ENCODE data around the gene AP2A2. TPM values are rescaled to one million over a fixed set of nuclear protein-coding genes. Genes with fewer than 3 reads are reported as not detected.
A peak's percentile ranks its signal among the peaks of the same experiment; 100 is the strongest.

AP2A2 gene
- total and polyA plus RNA-seq, 2 of the 4 experiments (the other 2 are of a cell fraction) = 19.9 to 49.0 TPM

GRCh38 chr11:926341-926916 is 759 bp downstream of the AP2A2 start:
- Histone ChIP-seq H3K4me1 (ENCODE audit: control insufficient read depth, insufficient read depth, low read length) (peaks cover 4% of the 10 kb centered on the region), H3K36me3 (ENCODE audit: control insufficient read depth, insufficient read depth, low read length) (peaks cover 12% of the 10 kb centered on the region), H2AK9ac (replicated peaks; ENCODE audit: low read depth, low read length, poor library complexity) (peak overlapping the region; percentile 87), H3K18ac (ENCODE audit: low read depth, low read length) (no peak overlapping the region), H3K4me3 (ENCODE audit: insufficient read depth, low read depth, low read length) (peak overlapping the region; percentile 87), H2BK120ac (ENCODE audit: low read depth, low read length) (no peak overlapping the region), H2BK20ac (ENCODE audit: low read depth, low read length) (no peak overlapping the region), H3K9me3 (ENCODE audit: control insufficient read depth, insufficient read depth, low read length) (no peaks in the 10 kb centered on the region), H3K79me1 (ENCODE audit: low read depth in 1 of 2, low read length in 2 of 2) (peaks cover 10 to 48% of the 10 kb centered on the region in 2 experiments; a peak in 3 of 4 replicates), H3K14ac (replicated peaks; ENCODE audit: low read depth, low read length) (peak overlapping the region; percentile 89), H2BK5ac (ENCODE audit: low read depth, low read length, poor library complexity, severe bottlenecking) (peak overlapping the region; percentile 27), H2AK5ac (ENCODE audit: low read depth, low read length) (peak overlapping the region; percentile 75), H4K5ac (ENCODE audit: low read depth, low read length) (no peak overlapping the region), H4K91ac (ENCODE audit: insufficient read depth, low read depth, low read length) (no peak overlapping the region; the same call in 1 of the 2 replicates), H3K27me3 (ENCODE audit: control insufficient read depth, insufficient read depth, low read length) (no peaks in the 10 kb centered on the region), H2BK15ac (ENCODE audit: low read depth, low read length) (no peak overlapping the region), H3K9me1 (ENCODE audit: insufficient read depth, low read length) (peaks cover 16% of the 10 kb centered on the region), H3K4me2 (ENCODE audit: low read depth, low read length) (peak overlapping the region; percentile 76), H3K23ac (ENCODE audit: low read depth, low read length) (peak overlapping the region; percentile 53; the same call in 1 of the 2 replicates), H3K56ac (ENCODE audit: extremely low read depth, insufficient read depth, low read length) (no peak overlapping the region), H4K20me1 (ENCODE audit: insufficient read depth, low read length) (peaks cover 47% of the 10 kb centered on the region), H3K4ac (ENCODE audit: low read depth, low read length) (peak overlapping the region; percentile 67), H3K27ac (ENCODE audit: insufficient read depth, low read length) (peak overlapping the region; percentile 65), H4K8ac (ENCODE audit: low read depth in 2 of 2, low read length in 2 of 2) (peak overlapping the region in 1 of 2 experiments; percentile 36; a peak in 1 of 4 replicates), H3K9ac (ENCODE audit: low read depth, low read length) (peak overlapping the region; percentile 77), H2AFZ (replicated peaks; ENCODE audit: low read length, poor library complexity) (peak overlapping the region; percentile 33)
- ChIA-PET CTCF (no interaction called here), POLR2A (ENCODE audit: unreplicated experiment) (no interaction called here)
- intact Hi-C loops (cut with micrococcal nuclease) = no loop called here
- ATAC-seq (ENCODE audit: low read depth) = peak; percentile 64
- in situ Hi-C loops (cut with MboI; ENCODE audit: low sequenced_read_pairs) = no loop called here
- BruUV-seq (replicated peaks) = no TSS peak
- dilution Hi-C loops (cut with HindIII; ENCODE audit: low sequenced_read_pairs, unreplicated experiment) = no loop called here
- no CpG with 5 or more reads among the region's 26 CpGs for WGBS, 2 experiments (ENCODE audit: extremely low coverage in 2 of 2, insufficient read length in 1 of 2)
- DNase-seq = peak; percentile 69
- TF ChIP-seq CEBPB (IDR thresholded peaks at IDR 0.05; ENCODE audit: low read depth, low read length) (no peak), POLR2A (IDR thresholded peaks at IDR 0.05; ENCODE audit: low read depth, low read length) (no peak; the same call in 1 of the 2 replicates), RCOR1 (IDR thresholded peaks at IDR 0.05; ENCODE audit: insufficient replicate concordance, low read length) (no peak), RFX5 (IDR thresholded peaks at IDR 0.05; ENCODE audit: low read depth, low read length) (no peak), FOS (IDR thresholded peaks at IDR 0.05; ENCODE audit: low read depth, low read length) (peak; percentile 34; the same call in 1 of the 2 replicates), ELK1 (IDR thresholded peaks at IDR 0.05; ENCODE audit: borderline replicate concordance, low read depth, low read length) (no peak), CHD1 (IDR thresholded peaks at IDR 0.05; ENCODE audit: low read depth, low read length) (no peak), CTCF (conservative IDR thresholded peaks at IDR 0.05; ENCODE audit: low read depth, low read length) (0 out of 2 replicates have a peak, but pooled peaks have one; percentile 1), MXI1 (IDR thresholded peaks at IDR 0.05; ENCODE audit: borderline replicate concordance, low read depth, low read length) (peak; percentile 41; the same call in 1 of the 2 replicates), MAFK (IDR thresholded peaks at IDR 0.05; ENCODE audit: low read depth, low read length) (no peak), USF2 (IDR thresholded peaks at IDR 0.05; ENCODE audit: low read depth, low read length) (peak; percentile 76), NFE2L2 (IDR thresholded peaks at IDR 0.05; ENCODE audit: low read depth, low read length) (no peak), SMC3 (IDR thresholded peaks at IDR 0.05; ENCODE audit: low read depth, low read length) (no peak), RAD21 (IDR thresholded peaks at IDR 0.05; ENCODE audit: low read length) (no peak), MAZ (IDR thresholded peaks at IDR 0.05; ENCODE audit: borderline replicate concordance, low read depth, low read length) (peak; percentile 23; the same call in 1 of the 2 replicates)

All from IMR-90 (cell line).